H1 (cell line): ENCODE results near the gene EPS8L1. TPM values are rescaled to one million over a fixed set of nuclear protein-coding genes. Genes with fewer than 3 reads are reported as not detected.

ENCODE experiments used
- CTCF ChIA-PET: fragments of 300-600 bp; sonication (Branson Sonifier 250); formaldehyde crosslinking; loops from one replicate; lab custom pipeline; 2021; ENCODE audit not compliant: partially characterized antibody; lab: Charles Lee
- POLR2A ChIA-PET: fragments of 300-600 bp; sonication (Branson Sonifier 250); formaldehyde crosslinking; loops from one replicate; lab custom pipeline; 2021; ENCODE audit warnings: inconsistent platforms; ENCODE audit not compliant: partially characterized antibody; lab: Charles Lee
- DNase-seq, 2 experiments: peaks; one replicate each; pipeline versions ENCODE4 v3.0.0 to v3.0.0-alpha.2; 2010 to 2022; ENCODE audit warnings: low spot score in 2 of 2, low read depth in 1 of 2, mixed read lengths in 1 of 2
- FAIRE-seq: peaks from 2 replicates; lab custom pipeline; 2011; peaks lifted over from hg19 to GRCh38; lab: Jason Lieb, UNC
- H2AFZ ChIP-seq: 2 replicates; pipeline ENCODE4 v1.8.1; 2012; ENCODE audit warnings: low read length, inconsistent platforms
- H2AK5ac ChIP-seq: 2 replicates; pipeline ENCODE4 v1.6.1; 2013; ENCODE audit warnings: low read depth, low read length
- H2BK120ac ChIP-seq: replicated peaks from 2 replicates; pipeline ENCODE3; 2013; ENCODE audit warnings: low read depth, low read length, inconsistent platforms
- H2BK12ac ChIP-seq: 2 replicates; pipeline ENCODE4 v1.6.1; 2013; ENCODE audit warnings: low read depth, low read length
- H2BK15ac ChIP-seq: 2 replicates; pipeline ENCODE4 v1.6.1; 2013; ENCODE audit warnings: low read length
- H2BK20ac ChIP-seq: 2 replicates; pipeline ENCODE4 v1.6.1; 2013; ENCODE audit warnings: low read length
- H2BK5ac ChIP-seq: 2 replicates; pipeline ENCODE4 v1.6.1; 2013; ENCODE audit warnings: low read depth, low read length
- H3K14ac ChIP-seq: 2 replicates; pipeline ENCODE4 v1.6.1; 2013; ENCODE audit warnings: inconsistent platforms; ENCODE audit not compliant: insufficient read length
- H3K18ac ChIP-seq: 2 replicates; pipeline ENCODE4 v1.6.1; 2013; ENCODE audit warnings: low read length; ENCODE audit errors: extremely low read depth
- H3K23ac ChIP-seq: 2 replicates; pipeline ENCODE4 v1.6.1; 2013; ENCODE audit warnings: inconsistent platforms; ENCODE audit not compliant: insufficient read length
- H3K23me2 ChIP-seq: 2 replicates; pipeline ENCODE4 v1.6.1; 2013; ENCODE audit warnings: low read depth, low read length
- H3K27ac ChIP-seq: 2 replicates; pipeline ENCODE4 v1.6.1; 2011; ENCODE audit warnings: low read depth, low read length, inconsistent platforms
- H3K27me3 ChIP-seq, 4 experiments: replicated peaks in 1 of 4; 1 replicate in 1 of 4; 2 replicates in 3 of 4; pipeline versions ENCODE4 v1.6.1 to v1.8.1; 2011 to 2013; ENCODE audit warnings: low read length in 3 of 4, mild to moderate bottlenecking in 3 of 4, inconsistent platforms in 2 of 4, mixed read lengths in 2 of 4, moderate library complexity in 1 of 4; ENCODE audit not compliant: control insufficient read depth in 3 of 4, insufficient read depth in 3 of 4; ENCODE audit errors: extremely low read depth in 1 of 4
- H3K36me3 ChIP-seq, 4 experiments: 2 replicates each; pipeline versions ENCODE4 v1.6.1 to v1.8.1; 2011 to 2013; ENCODE audit warnings: mild to moderate bottlenecking in 4 of 4, low read length in 3 of 4, moderate library complexity in 2 of 4, control low read depth in 1 of 4, inconsistent platforms in 1 of 4; ENCODE audit not compliant: insufficient read depth in 4 of 4, control insufficient read depth in 2 of 4
- H3K4ac ChIP-seq: replicated peaks from 2 replicates; pipeline ENCODE3; 2013; ENCODE audit warnings: low read length, low read depth, mixed read lengths, inconsistent platforms; ENCODE audit not compliant: insufficient read length
- H3K4me1 ChIP-seq, 4 experiments: replicated peaks in 1 of 4; 1 replicate in 1 of 4; 2 replicates in 3 of 4; pipeline versions ENCODE4 v1.6.1 to v1.8.1; 2011 to 2013; ENCODE audit warnings: low read length in 3 of 4, inconsistent platforms in 2 of 4, mixed read lengths in 1 of 4; ENCODE audit not compliant: insufficient read depth in 4 of 4, control insufficient read depth in 3 of 4
- H3K4me2 ChIP-seq, 2 experiments: 2 replicates each; pipeline versions ENCODE4 v1.6.1 to v1.8.1; 2011 to 2013; ENCODE audit warnings: low read depth in 2 of 2, low read length in 2 of 2, control low read depth in 1 of 2, inconsistent platforms in 1 of 2, mild to moderate bottlenecking in 1 of 2; ENCODE audit not compliant: insufficient read depth in 1 of 2
- H3K4me3 ChIP-seq, 4 experiments: fragments of 200-600, 300-600 bp in 1 of 4; sonication (generic), shearing (Covaris generic), sonication (Bioruptor Twin) in 1 of 4; 2 replicates each; pipeline versions ENCODE4 v1.5.1 to v1.8.1; 2011 to 2016; ENCODE audit warnings: low read length in 4 of 4, low read depth in 3 of 4, control low read depth in 2 of 4, inconsistent platforms in 2 of 4, mild to moderate bottlenecking in 2 of 4, mixed read lengths in 1 of 4, moderate library complexity in 1 of 4; ENCODE audit not compliant: insufficient read depth in 2 of 4; ENCODE audit errors: extremely low read depth in 1 of 4
- H3K56ac ChIP-seq: replicated peaks from 2 replicates; pipeline ENCODE3; 2013; ENCODE audit warnings: low read depth, mild to moderate bottlenecking, mixed read lengths, low read length, inconsistent platforms; ENCODE audit not compliant: insufficient read length
- H3K79me1 ChIP-seq: 2 replicates; pipeline ENCODE4 v1.6.1; 2013; ENCODE audit warnings: low read depth, low read length, control low read depth
- H3K79me2 ChIP-seq, 2 experiments: 2 replicates each; pipeline versions ENCODE4 v1.6.1 to v1.8.1; 2012 to 2013; ENCODE audit warnings: low read length in 2 of 2, mild to moderate bottlenecking in 2 of 2, inconsistent platforms in 1 of 2; ENCODE audit not compliant: insufficient read depth in 2 of 2, control insufficient read depth in 1 of 2
- H3K9ac ChIP-seq, 4 experiments: replicated peaks in 1 of 4; 1 replicate in 1 of 4; 2 replicates in 3 of 4; pipeline versions ENCODE4 v1.6.1 to v1.8.1; 2011 to 2013; ENCODE audit warnings: low read depth in 3 of 4, low read length in 3 of 4, control low read depth in 2 of 4, mild to moderate bottlenecking in 2 of 4, moderate library complexity in 2 of 4, inconsistent platforms in 1 of 4; ENCODE audit errors: extremely low read depth in 1 of 4
- H3K9me3 ChIP-seq, 2 experiments: 2 replicates each; pipeline versions ENCODE4 v1.6.1 to v1.8.1; 2012 to 2013; ENCODE audit warnings: mild to moderate bottlenecking in 2 of 2, moderate library complexity in 2 of 2, control low read depth in 1 of 2, inconsistent platforms in 1 of 2, low read depth in 1 of 2, low read length in 1 of 2, mixed read lengths in 1 of 2; ENCODE audit not compliant: insufficient read depth in 2 of 2
- H4K20me1 ChIP-seq, 2 experiments: replicated peaks in 1 of 2; 2 replicates each; pipeline versions ENCODE3 to v1.8.1; 2011 to 2013; ENCODE audit warnings: inconsistent platforms in 2 of 2, low read length in 2 of 2, mild to moderate bottlenecking in 1 of 2; ENCODE audit not compliant: insufficient read depth in 2 of 2, control insufficient read depth in 1 of 2
- H4K5ac ChIP-seq: 2 replicates; pipeline ENCODE4 v1.6.1; 2013; ENCODE audit warnings: low read length, low read depth, mixed read lengths, inconsistent platforms; ENCODE audit not compliant: insufficient read length
- H4K8ac ChIP-seq: 2 replicates; pipeline ENCODE4 v1.8.0; 2013; ENCODE audit warnings: mild to moderate bottlenecking, moderate library complexity, low read length, inconsistent platforms; ENCODE audit not compliant: insufficient read depth; ENCODE audit errors: extremely low read depth
- H4K91ac ChIP-seq: replicated peaks from 2 replicates; pipeline ENCODE3; 2013; ENCODE audit warnings: low read length, mixed read lengths, inconsistent platforms; ENCODE audit not compliant: insufficient read length
- HDAC2 ChIP-seq, 2 experiments: fragments of 300-600 bp in 1 of 2; sonication (generic) in 1 of 2; IDR thresholded peaks; 2 replicates each; pipeline ENCODE4 v1.6.1; 2011 to 2012; ENCODE audit warnings: low read depth in 2 of 2, low read length in 2 of 2, mild to moderate bottlenecking in 2 of 2, moderate library complexity in 2 of 2, borderline replicate concordance in 1 of 2, inconsistent platforms in 1 of 2
- KDM4A ChIP-seq: IDR thresholded peaks from one replicate; pipeline ENCODE4 v1.7.1; 2012; ENCODE audit warnings: low read depth, mild to moderate bottlenecking, moderate library complexity, low read length, inconsistent platforms; ENCODE audit not compliant: severe bottlenecking
- SIN3A ChIP-seq, 2 experiments: IDR thresholded peaks in 1 of 2; conservative IDR thresholded peaks in 1 of 2; 2 replicates each; pipeline ENCODE4 v1.6.1; 2011 to 2012; ENCODE audit warnings: low read length in 2 of 2, improper control_type of control experiment in 1 of 2, low read depth in 1 of 2, mild to moderate bottlenecking in 1 of 2
- WGBS, 2 experiments: shearing (Covaris generic) in 1 of 2; methylation state at CpG; one replicate each; pipeline versions ENCODE4 v1.1.6 to v1.1.7; 2013 to 2015; ENCODE audit warnings: low lambda C conversion rate in 2 of 2, mixed read lengths in 2 of 2, inconsistent platforms in 1 of 2, low coverage in 1 of 2, missing lambda C conversion rate in 1 of 2; ENCODE audit not compliant: insufficient replicate concordance in 2 of 2, insufficient coverage in 1 of 2, insufficient read length in 1 of 2; ENCODE audit errors: extremely low coverage in 1 of 2, missing lambda C conversion rate in 1 of 2; 5-methylcytosine and 5-hydroxymethylcytosine counted together
- polyA plus RNA-seq, 7 experiments: library from polyadenylated mRNA; depleted of rRNA in 3 of 7; stranded (reverse) in 5 of 7; unstranded in 2 of 7; fragments of >200 nt in 5 of 7; fragments of 200-250 nt in 2 of 7; gene quantifications; 1 replicate in 5 of 7; 2 replicates in 1 of 7; 4 replicates in 1 of 7; pipeline versions ENCODE4 v1.2.1 to v1.2.3, GENCODE V29; 2011 to 2013; ENCODE audit warnings: missing spikeins in 2 of 7, mixed read lengths in 2 of 7
- total RNA-seq: library from RNA; stranded (reverse); fragmentation: NEBNext Ultra II Directional; extraction: Animal tissue kit (Norgen Biotek cat#: 25700); gene quantifications from 2 replicates; pipeline ENCODE4 v1.2.1, GENCODE V29; 2021

Gene EPS8L1
- total and polyA plus RNA-seq, 2 of the 8 experiments (the other 6 are each of a cell fraction or from before 2014, with no cell fraction given) = 19.8 to 30.2 TPM

- Histone ChIP-seq H3K14ac (no peak overlapping the region), H3K27ac (no peak overlapping the region), H3K79me2 (0 out of 4 replicates have a peak, but pooled peaks cover 0 to 5% of the 10 kb centered on the region in 2 experiments), H2BK20ac (no peak overlapping the region), H3K36me3 (no peaks in the 10 kb centered on the region), H3K9ac (no peak overlapping the region), H3K18ac (no peak overlapping the region), H3K23ac (no peak overlapping the region), H3K79me1 (peaks cover 4% of the 10 kb centered on the region; the same call in 1 of the 2 replicates), H4K8ac (no peak overlapping the region), H4K5ac (no peak overlapping the region), H4K91ac (no peak overlapping the region), H4K20me1 (peaks cover 0 to 9% of the 10 kb centered on the region in 2 experiments), H3K23me2 (peaks cover 6% of the 10 kb centered on the region), H3K4me1 (peaks cover 0 to 13% (median 5%) of the 10 kb centered on the region in 4 experiments; a peak in 6 of 7 replicates), H3K9me3 (no peaks in the 10 kb centered on the region), H3K56ac (no peak overlapping the region), H2BK12ac (no peak overlapping the region), H3K4ac (no peak overlapping the region), H3K4me2 (no peak overlapping the region), H2BK5ac (no peak overlapping the region), H3K27me3 (peaks cover 12 to 62% (median 46%) of the 10 kb centered on the region in 4 experiments), H2BK15ac (no peak overlapping the region), H3K4me3 (no peak overlapping the region), H2BK120ac (no peak overlapping the region), H2AK5ac (no peak overlapping the region), H2AFZ (no peak overlapping the region)
- CTCF ChIA-PET = interaction anchor here (0.8 kb wide), 1 partner anchor 14 kb away, joined by 3 read pairs; no protein-coding TSS in a partner anchor
- DNase-seq = no peak
- WGBS, 2 experiments = 72% methylated on average over 2 of the region's 2 CpGs; no CpG with 5 or more reads in 1 of the 2 experiments
- peak; percentile 72 for FAIRE-seq
- TF ChIP-seq HDAC2 (IDR thresholded peaks at IDR 0.05; ENCODE audit: borderline replicate concordance in 1 of 2, low read depth in 2 of 2, low read length in 2 of 2) (peak in 1 of 2 experiments; percentile 80; a peak in 1 of 4 replicates), KDM4A (no peak), SIN3A (conservative IDR thresholded peaks at IDR 0.05 in 1 of 2, IDR thresholded peaks at IDR 0.05 in 1 of 2; ENCODE audit: low read depth in 1 of 2, low read length in 2 of 2) (peak; percentile 84 to 89; a peak in 3 of 4 replicates)
- POLR2A ChIA-PET = interaction anchor here (0.8 to 1.0 kb wide), 2 partner anchors 54 to 254 kb away, joined by 3 read pairs; no protein-coding TSS in a partner anchor
Observed at GRCh38 chr19:55066107-55066709, 9.5 kb upstream of the EPS8L1 start.
